ENCODE data around the gene OR52J3. TPM values are rescaled to one million over a fixed set of nuclear protein-coding genes. Genes with fewer than 3 reads are reported as not detected.

The OR52J3 gene
- total RNA-seq, result not detected in 2 replicates

DNA sequence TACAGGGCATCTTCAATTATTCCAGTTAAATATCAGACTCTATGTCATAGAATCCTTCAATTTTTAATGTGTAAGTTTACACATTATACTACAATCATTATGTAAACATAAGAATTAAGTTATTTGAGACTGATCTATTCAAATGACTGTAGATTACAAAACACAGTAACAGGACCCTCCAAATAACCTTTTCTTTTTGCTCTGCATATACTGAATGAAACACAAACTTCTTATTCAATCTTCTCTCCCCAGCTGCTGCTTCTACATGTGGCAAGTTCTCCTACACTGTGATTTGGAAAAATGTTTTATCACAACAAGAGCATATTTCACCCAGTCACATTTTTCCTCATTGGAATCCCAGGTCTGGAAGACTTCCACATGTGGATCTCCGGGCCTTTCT, at the start of gene OR52J3:
Gene OR52J3, plus strand, starts transcription at position 301 of the 400 bp plus-strand sequence. Its CDS starts 0 bp downstream, at position 301.

DNA sequence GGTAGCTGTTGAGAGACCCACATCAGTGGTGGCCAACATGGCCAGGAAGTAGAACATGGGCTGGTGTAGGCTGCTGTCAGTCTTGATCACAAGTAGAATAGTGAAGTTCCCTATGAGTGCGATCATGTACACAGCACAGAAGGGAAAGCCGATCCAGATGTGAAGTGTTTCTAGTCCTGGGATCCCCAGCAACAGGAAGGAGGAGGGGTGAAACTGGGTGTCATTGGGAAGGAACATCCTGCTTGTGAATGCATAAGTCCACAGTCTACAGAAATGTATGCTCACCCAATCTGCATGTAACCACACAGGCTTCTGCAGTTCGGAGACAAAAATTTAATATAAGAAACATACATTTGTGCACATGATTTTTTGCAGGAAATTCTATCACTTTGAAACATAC, 13.1 kb downstream of the OR52J3 start, which contains the start of gene OR52E2:
Gene OR52E2, minus strand, starts transcription at position 237 of the 400 bp plus-strand sequence. Its CDS starts 0 bp downstream, at position 237.

DNA sequence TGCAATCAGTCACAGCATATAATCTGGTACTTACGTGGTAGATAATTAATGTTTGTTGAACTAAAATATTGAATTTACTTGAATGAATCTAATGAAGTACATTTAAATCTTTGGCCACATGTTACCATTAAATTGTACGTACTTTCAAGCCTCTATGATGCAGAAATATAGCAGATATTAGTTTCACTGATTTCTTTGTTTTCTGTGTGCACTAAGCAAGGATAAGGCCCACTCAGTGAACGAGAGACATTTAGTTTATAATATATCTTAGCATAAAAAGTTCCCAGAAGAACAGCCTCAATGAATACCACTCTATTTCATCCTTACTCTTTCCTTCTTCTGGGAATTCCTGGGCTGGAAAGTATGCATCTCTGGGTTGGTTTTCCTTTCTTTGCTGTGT, 22.9 kb downstream of the OR52J3 start, which contains the start of gene OR52E1:
Gene OR52E1, plus strand, starts transcription at position 301 of the 400 bp plus-strand sequence.

Other genes starting within 250 kb of the OR52J3 start
- gene OR52R1, start 242.1 kb upstream of the OR52J3 start, total RNA-seq, result not detected in 2 replicates
- gene OR51F2, start 225.2 kb upstream of the OR52J3 start, total RNA-seq, result not detected in 2 replicates
- gene OR51S1, start 197.3 kb upstream of the OR52J3 start, total RNA-seq, result not detected in 2 replicates
- gene OR51T1, start 164.6 kb upstream of the OR52J3 start, total RNA-seq, result not detected in 2 replicates
- gene OR51A7, start 142.7 kb upstream of the OR52J3 start, total RNA-seq, result not detected in 2 replicates
- gene OR51G2, start 127.2 kb upstream of the OR52J3 start, total RNA-seq, result not detected in 2 replicates
- gene OR51G1, start 122.2 kb upstream of the OR52J3 start, total RNA-seq, result not detected in 2 replicates
- gene OR51A4, start 98.9 kb upstream of the OR52J3 start, total RNA-seq, result not detected in 2 replicates
- gene OR51A2, start 90.8 kb upstream of the OR52J3 start, total RNA-seq, result not detected in 2 replicates
- gene OR51L1, start 51.7 kb upstream of the OR52J3 start, total RNA-seq, result not detected in 2 replicates
- not detected in 2 replicates for gene OR52E2, start 13.1 kb downstream of the OR52J3 start, total RNA-seq
- gene OR52E1, start 23.0 kb downstream of the OR52J3 start, total RNA-seq, result not detected in 2 replicates
- not detected in 2 replicates for gene OR52A5, start 91.8 kb downstream of the OR52J3 start, total RNA-seq
- not detected in 2 replicates for gene OR52A1, start 108.2 kb downstream of the OR52J3 start, total RNA-seq
- gene OR51V1, start 154.2 kb downstream of the OR52J3 start, total RNA-seq, result not detected in 2 replicates
- gene HBB, start 180.5 kb downstream of the OR52J3 start, total RNA-seq, result not detected in 2 replicates
- gene HBD, start 188.0 kb downstream of the OR52J3 start, total RNA-seq, result not detected in 2 replicates
- not detected in 2 replicates for gene HBG1, start 203.3 kb downstream of the OR52J3 start, total RNA-seq
- not detected in 2 replicates for gene HBG2, start 208.3 kb downstream of the OR52J3 start, total RNA-seq
- gene HBE1, start 223.4 kb downstream of the OR52J3 start, total RNA-seq, result not detected in 2 replicates